NCI-H460 (cell line): Measurements from ENCODE around the gene CISD1. TPM values are rescaled to one million over a fixed set of nuclear protein-coding genes. Genes with fewer than 3 reads are reported as not detected.
A peak's percentile ranks its signal among the peaks of the same experiment; 100 is the strongest.
"Not testable (repeated sequence)": the region's sequence is repeated elsewhere in the genome, so short reads cannot be mapped to it uniquely, and the experiment has no call there.

Experiments used
- DNase-seq: peaks from one replicate; pipeline ENCODE4 v3.0.0-alpha.2; 2016; ENCODE audit warnings: low read depth; ENCODE audit errors: extremely low read depth
- polyA plus RNA-seq: library from polyadenylated mRNA; depleted of rRNA; stranded (reverse); fragments of >200 nt; gene quantifications from 2 replicates; pipeline ENCODE4 v1.2.3, GENCODE V29; 2014; cell fraction: nucleus; rRNA removed
- total RNA-seq: library from RNA; depleted of rRNA; stranded (reverse); fragments of >200 nt; shearing (Covaris generic); gene quantifications from 2 replicates; pipeline ENCODE4 v1.2.3, GENCODE V29; 2014; rRNA removed

Gene CISD1
- 71.7 and 77.7 TPM in 2 replicates for total RNA-seq
- 36.7 and 42.0 TPM in 2 replicates for polyA plus RNA-seq

DNA sequence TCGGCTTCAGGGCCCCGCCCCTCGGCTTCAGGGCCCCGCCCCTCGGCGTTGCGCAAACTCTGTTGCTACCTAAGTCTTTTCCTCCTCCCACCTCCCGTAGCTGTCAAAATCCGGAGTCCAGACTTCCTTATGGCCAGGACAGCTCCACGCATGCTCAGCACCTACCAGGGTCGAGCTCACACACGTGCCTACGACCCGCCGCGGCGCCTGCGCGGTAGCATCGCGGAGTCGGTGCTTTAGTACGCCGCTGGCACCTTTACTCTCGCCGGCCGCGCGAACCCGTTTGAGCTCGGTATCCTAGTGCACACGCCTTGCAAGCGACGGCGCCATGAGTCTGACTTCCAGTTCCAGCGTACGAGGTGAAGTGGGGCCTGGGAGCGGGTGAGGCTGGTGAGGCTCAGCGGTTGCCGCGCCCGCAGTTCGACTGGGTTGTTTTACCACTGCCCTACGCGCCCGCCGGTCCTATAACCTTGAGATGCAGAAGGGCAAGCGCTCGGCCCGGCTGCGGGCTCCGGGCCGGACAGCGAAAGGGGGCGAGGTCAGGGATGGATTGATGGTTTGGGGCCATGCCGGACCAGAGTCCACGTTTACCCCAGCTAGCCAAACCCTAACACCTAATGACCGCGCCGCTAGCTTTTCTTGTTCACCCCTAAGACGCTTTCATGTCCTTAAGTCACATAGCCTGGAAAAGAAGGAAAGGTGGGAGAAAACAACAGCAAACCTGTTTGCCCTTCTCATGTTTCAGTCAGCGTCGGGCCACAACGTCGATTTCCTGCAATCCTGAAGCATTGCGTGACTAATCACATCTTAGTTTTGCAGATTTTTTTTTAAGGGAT is at the start of gene CISD1:
CISD1 (plus strand) TSS at position 217 of the 836 bp plus-strand sequence; CDS start at position 329, 112 bp downstream.
- peak; percentile 99 for DNase-seq

DNA sequence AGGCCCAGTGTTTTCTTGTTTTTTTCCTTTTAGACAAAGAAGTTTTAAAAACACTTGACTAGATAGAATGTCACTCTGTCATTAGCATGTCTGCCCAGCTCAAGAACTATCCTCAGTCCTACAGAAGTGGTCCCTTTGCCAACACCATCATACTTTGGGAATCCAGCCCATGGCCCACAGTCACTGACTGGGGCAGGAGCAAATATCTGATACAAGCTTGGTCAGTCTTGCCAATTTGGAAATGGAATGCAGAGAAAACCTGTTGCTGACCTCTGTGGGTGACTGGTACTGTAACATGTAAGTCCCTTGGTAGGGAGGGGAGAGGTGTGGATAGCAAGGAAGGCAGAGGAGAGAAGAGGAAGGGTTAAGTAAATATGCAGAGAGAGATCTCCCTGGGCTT is 49.1 kb upstream of the CISD1 start:
- DNase-seq: no peak

DNA sequence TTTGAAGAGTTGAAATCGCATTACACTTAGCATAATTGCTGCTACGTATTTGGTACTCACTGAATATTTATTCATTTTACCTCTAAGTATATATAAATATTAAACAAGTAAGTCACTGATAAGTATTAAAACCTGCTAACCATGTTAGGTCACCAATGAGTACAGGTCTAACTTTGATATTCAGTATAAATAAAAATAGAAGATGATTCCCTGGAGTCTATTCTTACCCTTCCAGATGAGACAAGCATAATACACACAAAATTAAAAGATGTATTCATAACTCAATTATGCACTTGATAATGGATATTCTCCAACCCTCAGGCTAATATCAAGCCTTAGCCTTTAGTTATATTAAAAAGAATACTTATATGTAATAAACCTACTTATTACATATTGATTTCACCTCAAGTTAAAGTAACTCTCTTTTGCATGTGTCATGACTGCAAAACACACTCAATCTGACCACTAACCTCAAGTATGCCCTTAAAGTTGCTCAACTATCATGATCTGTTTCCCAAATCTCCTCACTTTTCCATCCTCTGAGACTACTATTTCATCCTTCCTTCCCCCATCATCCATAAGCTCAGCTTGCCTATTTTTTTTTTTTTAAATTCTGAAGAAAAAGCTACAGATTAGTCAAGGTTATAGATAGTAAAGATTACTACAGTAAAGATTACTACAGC is 48.1 kb upstream of the CISD1 start:
- DNase-seq: no peak

DNA sequence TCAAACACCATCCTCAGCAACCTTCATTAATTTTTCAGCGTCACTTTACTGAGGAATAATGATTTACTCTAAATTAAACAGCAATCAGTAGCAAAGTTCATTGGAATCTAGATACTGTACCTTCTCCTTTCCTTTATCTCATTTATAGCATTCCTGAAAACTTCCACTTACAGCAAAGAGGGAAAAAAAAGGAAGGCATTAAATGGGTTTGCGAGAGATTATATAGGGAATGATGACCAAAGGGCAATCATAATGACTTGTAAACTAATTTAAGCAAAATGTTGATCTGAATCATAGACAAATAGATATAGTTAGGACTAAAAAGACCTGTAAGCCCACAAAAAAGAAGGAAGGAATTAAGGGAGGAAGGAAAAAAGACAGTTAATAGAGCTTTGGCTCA is 43.3 kb upstream of the CISD1 start:
- DNase-seq: no peak

DNA sequence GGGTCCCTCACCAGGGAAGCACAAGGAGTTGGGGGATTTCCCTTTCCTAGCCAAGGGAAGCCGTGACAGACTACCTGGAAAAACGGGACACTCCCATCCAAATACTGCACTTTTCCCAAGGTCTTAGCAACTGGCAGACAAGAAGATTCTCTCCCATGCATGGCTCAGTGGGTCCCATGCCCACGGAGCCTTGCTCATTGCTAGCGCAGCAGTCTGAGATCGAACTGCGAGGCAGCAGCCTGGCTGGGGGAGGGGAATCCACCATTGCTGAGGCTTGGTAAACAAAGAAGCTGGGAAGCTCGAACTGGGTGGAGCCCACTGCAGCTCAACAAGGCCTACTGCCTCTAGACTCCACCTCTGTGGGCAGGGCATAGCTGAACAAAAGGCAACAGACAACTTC is 39.1 kb upstream of the CISD1 start:
- not testable (repeated sequence) for DNase-seq

DNA sequence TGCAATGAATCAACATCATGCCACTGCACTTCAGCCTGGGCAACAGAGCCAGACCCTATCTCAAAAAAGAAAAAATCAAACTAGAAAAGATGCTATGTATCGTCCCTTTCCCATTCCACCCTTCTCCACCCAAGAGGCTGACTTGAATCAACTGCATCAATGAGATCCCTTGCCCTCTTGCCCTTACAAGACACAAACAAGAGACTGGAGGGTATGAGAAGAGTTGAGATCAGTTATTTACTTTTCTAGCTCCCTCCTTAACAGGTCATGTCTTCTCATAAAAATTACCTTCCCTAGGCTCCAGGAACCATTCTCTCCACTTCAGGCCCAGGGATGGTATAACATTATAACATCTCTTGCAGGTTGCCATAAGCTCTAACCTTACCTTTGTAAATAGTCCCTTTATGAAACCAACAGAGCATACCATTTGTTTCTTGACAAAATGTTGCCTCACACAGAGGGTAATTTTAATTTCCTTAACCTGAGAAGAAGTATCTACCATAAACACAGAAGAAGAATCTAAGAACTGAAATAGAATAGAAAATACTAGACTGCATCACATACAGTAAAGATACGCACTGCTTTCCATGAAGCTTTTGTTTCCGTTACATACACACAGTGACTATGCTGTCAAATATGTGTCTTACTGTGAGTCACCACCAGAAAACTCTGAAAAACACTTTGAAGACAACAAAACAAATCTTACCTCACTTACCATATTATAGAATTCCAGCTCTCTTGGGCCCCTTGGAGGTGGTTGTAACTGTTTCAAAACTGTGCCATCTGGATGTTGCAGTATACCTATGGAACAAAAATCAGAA is 31.7 kb upstream of the CISD1 start:
- DNase-seq: peak; percentile 20

DNA sequence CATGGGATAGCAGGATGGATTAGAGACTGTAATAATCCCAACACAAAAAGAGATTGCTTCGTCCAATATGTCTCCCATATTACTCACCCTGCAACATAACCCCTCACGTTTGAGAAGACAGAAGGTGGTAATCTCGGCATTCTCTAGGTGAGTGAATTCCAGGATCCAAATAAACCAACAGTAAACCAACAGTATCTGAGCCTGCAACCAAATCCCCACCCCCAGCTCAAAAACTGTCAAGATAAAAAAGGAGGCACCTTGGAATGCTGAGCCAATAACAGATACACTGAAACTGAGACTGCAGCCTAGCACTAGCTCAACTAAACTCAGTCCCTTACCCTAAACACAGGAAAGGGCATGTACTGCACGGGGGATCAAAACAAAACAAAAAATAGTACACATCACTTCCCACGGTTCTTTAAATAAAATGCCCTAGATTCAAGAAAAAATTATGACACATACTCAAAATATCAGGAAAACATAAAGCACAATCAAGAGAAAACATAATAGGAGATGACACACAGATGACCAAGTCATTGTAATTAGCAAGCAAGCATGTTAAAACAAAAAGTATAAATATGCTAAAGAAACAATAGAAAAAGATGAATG is 29.3 kb upstream of the CISD1 start:
- no peak for DNase-seq

DNA sequence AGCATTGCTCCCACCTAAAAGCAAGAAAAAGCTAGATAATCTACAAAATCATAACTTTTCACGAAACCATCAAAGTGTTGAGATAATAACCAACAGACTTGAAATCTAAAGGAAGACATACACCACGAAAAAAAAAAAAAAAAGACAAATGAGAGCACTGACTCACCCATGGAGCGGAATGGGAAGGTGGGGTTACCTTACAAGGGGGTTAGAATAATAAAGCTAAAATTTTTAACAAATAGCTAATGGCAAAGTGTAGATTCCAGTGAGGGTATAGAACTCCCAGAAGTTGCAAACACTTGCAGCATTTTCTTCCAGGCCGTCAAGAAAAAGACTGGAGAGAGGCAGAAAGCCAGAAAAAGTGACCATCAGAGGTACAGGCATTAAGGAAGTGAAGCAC is 28.4 kb upstream of the CISD1 start:
- DNase-seq: no peak

DNA sequence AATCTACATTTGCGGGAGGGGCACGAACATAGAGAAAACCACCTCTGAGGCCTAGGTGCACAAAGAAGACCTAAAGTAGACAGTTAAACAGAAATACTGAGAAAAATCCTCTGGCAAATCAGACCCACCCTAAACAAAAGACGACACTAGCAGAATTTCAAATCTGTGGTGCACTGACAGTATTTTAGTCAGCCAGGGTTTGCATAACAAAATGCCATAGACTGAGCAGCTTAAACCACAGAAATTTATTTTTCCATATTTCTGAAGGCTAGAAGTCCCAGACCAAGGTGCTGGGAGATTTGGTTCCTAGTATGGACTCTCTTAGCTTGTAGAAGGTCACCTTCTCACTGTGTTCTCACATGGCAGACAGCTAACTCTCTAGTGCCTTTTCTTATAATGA is 27.6 kb upstream of the CISD1 start:
- no peak for DNase-seq

DNA sequence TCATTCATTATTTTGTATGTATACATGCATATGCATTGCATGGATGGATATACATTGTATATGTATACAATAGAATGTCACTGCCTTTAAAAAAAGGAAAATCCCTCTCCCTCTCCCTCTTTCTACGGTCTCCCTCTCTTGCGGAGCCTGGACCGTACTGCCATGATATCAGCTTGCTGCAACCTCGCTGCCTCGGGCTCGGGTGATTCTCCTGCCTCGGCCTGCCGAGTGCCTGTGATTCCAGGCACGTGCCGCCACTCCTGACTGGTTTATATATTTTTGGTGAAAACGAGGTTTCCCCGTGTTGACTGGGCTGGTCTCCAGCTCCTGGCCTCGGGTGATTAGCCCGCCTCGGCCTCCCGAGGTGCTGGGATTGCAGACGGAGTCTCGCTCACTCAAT is 25.7 kb upstream of the CISD1 start:
- no peak for DNase-seq

DNA sequence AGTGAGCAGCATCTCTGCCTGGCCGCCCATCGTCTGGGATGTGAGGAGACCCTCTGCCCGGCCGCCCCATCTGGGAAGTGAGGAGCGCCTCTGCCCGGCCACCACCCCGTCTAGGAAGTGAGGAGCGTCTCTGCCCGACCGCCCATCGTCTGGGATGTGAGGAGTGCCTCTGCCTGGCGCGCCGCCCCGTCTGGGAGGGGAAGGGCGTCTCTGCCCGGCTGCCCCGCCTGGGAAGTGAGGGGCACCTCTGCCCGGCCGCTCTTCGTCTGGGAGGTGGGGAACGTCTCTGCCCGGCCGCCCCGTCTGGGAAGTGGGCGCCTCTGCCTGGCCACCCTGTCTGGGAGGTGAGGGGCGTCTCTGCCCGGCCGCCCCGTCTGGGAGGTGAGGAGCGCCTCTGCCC is 25.2 kb upstream of the CISD1 start:
- not testable (repeated sequence) for DNase-seq

DNA sequence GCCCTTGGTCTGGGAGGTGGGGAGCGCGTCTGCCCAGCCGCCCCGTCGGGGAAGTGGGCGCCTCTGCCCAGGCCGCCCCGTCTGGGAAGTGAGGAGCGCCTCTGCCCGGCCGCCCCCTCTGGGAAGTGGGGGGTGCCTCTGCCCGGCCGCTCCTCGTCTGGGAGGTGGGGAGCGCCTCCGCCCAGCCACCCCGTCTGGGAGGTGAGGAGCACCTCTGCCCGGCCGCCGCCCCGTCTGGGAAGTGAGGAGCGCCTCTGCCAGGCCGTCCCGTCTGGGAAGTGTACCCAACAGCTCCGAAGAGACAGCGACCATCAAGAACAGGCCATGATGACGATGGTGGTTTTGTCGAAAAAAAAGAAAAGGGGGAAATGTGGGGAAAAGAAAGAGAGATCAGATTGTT is 24.7 kb upstream of the CISD1 start:
- not testable (repeated sequence) for DNase-seq

DNA sequence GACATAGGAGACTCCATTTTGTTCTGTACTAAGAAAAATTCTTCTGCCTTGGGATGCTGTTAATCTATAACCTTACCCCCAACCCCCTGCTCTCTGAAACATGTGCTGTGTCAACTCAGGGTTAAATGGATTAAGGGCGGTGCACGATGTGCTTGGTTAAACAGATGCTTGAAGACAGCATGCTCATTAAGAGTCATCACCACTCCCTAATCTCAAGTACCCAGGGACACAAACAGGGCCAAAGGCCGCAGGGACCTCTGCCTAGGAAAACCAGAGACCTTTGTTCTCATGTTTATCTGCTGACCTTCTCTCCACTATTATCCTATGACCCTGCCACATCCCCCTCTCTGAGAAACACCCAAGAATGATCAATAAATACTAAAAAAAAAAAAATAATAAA is 24.3 kb upstream of the CISD1 start:
- not testable (repeated sequence) for DNase-seq

DNA sequence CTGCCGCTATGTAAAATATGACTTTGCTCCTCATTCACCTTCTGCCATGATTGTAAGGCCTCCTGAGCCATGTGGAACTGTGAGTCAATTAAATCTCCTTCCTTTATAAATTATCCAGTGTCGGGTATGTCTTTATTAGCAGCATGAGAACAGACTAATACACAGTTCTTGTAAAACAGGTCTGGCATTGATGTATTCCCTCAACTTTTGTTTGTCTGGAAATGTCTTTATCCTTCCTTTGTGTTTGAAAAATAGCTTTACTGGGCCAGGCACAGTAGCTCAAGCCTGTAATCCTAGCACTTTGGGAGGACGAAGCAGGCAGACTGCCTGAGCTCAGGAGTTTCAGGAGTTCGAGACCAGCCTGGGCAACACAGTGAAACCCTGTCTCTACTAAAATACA is 15.8 kb upstream of the CISD1 start:
- DNase-seq: no peak

DNA sequence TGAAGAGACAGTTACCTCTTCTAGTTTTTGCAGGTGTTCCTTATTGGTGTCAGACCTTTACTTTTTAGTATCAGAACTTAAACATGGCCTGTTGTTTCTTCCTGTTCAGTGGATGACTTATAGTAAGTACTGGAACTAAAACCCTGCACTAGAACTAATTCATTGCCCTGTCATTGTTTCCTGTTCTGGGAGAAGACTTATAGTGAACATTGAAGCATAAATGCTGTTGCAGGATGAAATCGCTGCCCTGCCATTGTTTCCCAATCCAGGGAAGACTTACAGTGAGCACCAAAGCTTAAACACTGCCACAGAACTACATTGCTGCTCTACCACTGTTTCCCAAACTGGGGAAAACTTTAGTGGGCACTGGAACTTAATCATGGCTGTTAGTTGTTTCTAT is 14.3 kb upstream of the CISD1 start:
- DNase-seq: no peak

DNA sequence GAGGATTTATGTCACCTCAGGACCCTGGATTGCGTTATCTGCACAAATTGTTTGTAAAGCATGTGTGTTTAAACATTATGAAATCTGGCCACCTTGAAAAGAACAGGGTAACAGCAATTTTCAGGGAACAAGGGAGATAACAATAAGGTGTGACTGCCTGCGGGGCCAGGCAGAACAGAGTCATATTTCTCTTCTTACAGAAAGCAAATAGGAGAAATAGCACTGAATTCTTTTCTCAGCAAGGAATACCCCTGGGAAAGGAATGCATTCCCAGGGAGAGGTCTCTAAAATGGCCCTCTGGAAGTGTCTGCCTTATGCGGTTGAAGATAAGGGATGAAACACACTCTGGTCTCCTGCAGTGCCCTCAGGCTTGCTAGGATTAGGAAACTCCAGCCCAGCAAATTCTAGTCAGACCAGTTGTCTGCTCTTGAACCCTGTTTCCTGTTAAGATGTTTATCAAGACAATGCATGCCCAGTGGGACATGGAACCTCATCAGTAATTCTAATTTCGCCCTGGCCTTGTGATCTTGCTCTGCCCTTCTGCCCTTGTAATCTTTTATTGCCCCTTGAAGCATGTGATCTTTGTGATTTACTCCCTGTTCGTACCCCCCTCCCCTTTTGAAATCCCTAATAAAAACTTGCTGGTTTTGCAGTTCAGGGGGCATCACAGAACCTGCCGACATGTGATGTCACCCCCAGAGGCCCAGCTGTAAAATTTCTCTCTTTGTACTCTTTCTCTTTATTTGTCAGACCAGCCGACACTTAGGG is 12.8 kb upstream of the CISD1 start:
- DNase-seq: not testable (repeated sequence)

DNA sequence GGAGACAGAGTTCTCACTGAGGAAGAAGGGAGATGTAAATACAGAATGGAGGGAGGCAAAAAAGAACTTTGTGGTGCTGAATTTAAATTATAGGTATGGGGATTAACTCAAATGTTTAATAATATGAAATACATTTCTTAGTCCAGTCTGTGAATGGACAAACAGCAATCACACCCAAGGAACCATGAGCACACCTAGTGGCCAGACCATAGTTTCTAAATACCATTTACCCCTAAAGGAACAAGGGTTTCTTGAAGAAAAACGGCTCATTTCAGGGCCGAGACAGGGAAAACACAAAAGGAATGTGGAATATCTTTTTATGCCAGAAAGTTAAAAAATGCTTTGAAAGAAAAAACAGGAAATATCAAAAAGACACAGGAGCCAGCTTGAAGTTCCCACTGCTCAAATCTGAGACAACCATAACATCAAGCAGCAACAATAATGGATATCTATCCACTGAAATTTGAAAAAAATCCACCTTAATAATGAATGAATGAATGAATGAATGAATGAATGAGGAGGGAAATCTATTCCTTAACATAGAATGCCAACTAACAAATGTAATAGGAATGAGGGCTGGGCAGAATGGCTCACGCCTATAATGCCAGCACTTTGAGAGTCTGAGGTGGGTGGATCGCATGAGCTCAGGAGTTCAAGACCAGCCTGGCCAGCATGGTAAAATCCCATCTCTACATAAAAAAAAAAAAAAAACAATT is 9.8 kb upstream of the CISD1 start:
- DNase-seq: no peak

DNA sequence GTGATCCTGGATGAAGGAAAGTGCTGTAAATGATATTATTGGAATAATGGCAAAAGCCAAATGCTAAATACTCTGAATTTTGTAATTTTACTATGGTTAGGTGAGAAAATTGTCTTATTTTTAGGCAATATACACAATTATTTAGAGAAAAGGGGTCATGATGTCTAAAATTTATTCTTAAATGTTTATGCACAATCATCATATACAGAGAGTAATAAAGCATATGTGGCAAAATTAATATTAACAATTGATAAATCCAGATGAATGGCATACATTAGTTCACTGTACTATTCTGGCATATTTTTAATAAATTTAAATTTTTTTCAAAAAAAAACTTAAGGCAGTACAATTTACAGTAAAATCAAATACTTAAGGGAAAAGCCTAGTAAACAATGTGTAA is 8.6 kb upstream of the CISD1 start:
- DNase-seq: no peak

DNA sequence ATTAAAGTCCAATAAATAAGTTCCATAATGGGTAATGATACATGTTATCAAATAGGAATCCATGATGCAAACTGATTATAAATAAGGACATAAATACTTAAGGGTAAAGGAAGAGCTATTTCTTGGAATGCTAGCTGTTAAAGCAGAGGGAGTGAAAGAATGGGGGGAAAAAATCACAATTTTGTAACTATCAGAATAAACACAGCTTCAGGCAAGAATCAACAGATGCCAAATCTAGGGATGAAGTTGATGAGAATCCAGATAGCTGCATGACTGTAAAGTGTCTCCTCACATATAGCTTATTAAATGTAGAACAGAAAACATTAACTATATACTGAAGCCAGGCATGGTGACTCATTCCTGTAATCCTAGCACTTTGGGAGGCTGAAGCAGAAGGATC is 6.2 kb upstream of the CISD1 start:
- no peak for DNase-seq
